A204.1 (cell line): ENCODE results near the gene E2F1.

Experiments used
- FAIRE-seq: peaks from 2 replicates; lab custom pipeline; 2012; peaks lifted over from hg19 to GRCh38; lab: Jason Lieb, UNC

The E2F1 gene

GRCh38 chr20:33686100-33686983 is at the start of gene E2F1:
Gene E2F1 (minus strand): TSS chr20:33686385. CDS start chr20:33686264, 121 bp downstream.
- FAIRE-seq = no peak

- FAIRE-seq = no peak
Measured at GRCh38 chr20:33733654-33734576, 47.7 kb upstream of the E2F1 start.

GRCh38 chr20:33732166-33732970 is 46.2 kb upstream of the E2F1 start:
- no peak for FAIRE-seq

GRCh38 chr20:33731693-33732165 is 45.5 kb upstream of the E2F1 start, which contains the start of gene ZNF341:
Gene ZNF341 (plus strand): TSS chr20:33731996. CDS start chr20:33732022, 26 bp downstream.
- no peak for FAIRE-seq

GRCh38 chr20:33730946-33731692 is 44.9 kb upstream of the E2F1 start:
- FAIRE-seq = no peak

- no peak for FAIRE-seq
Measured at GRCh38 chr20:33729101-33729500, 42.9 kb upstream of the E2F1 start.

GRCh38 chr20:33728463-33728862 is 42.3 kb upstream of the E2F1 start:
- no peak for FAIRE-seq

GRCh38 chr20:33727806-33728205 is 41.6 kb upstream of the E2F1 start:
- FAIRE-seq = no peak

GRCh38 chr20:33727115-33727479 is 40.9 kb upstream of the E2F1 start:
- no peak for FAIRE-seq

GRCh38 chr20:33725607-33726264 is 39.6 kb upstream of the E2F1 start:
- no peak for FAIRE-seq

GRCh38 chr20:33724439-33725094 is 38.4 kb upstream of the E2F1 start:
- no peak for FAIRE-seq

- no peak for FAIRE-seq
Measured at GRCh38 chr20:33721391-33722140, 35.4 kb upstream of the E2F1 start.

- peak; percentile 99 for FAIRE-seq
Measured at GRCh38 chr20:33719989-33720709, 34.0 kb upstream of the E2F1 start, which contains the start of gene PXMP4. Gene PXMP4 (minus strand): TSS chr20:33720310. CDS start chr20:33720207, 103 bp downstream.

GRCh38 chr20:33719277-33719988 is 33.2 kb upstream of the E2F1 start:
- no peak for FAIRE-seq

- FAIRE-seq = no peak
Measured at GRCh38 chr20:33716498-33716897, 30.3 kb upstream of the E2F1 start.

GRCh38 chr20:33713865-33714367 is 27.7 kb upstream of the E2F1 start:
- FAIRE-seq = no peak

GRCh38 chr20:33711446-33711738 is 25.2 kb upstream of the E2F1 start:
- FAIRE-seq = no peak
